ENCODE measurements around the gene RHOA. TPM values are rescaled to one million over a fixed set of nuclear protein-coding genes. Genes with fewer than 3 reads are reported as not detected.
"Not testable (repeated sequence)": the region's sequence is repeated elsewhere in the genome, so short reads cannot be mapped to it uniquely, and the experiment has no call there.

RHOA gene
- total RNA-seq, 1 experiment from 2014 or later, result 199 TPM

DNA sequence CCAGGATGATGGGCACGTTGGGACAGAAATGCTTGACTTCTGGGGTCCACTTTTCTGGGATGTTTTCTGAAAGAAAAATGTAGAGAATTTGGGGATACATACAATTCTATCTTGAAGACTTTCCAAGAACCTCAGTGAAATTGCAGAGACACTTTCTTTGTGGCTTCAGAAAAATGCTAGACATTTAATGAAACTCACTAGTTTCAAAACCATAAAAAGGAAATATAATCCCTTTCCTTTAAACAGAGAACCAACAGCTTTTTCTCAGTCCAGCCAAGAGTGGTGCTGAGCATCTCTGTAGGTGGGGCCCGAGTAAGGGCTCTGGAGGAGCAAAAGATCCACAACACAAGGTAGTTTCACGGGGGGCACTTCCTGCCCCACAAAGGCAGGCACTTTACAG is 49.2 kb downstream of the RHOA start:
- DNase-seq (ENCODE audit: low spot score), result no peak

DNA sequence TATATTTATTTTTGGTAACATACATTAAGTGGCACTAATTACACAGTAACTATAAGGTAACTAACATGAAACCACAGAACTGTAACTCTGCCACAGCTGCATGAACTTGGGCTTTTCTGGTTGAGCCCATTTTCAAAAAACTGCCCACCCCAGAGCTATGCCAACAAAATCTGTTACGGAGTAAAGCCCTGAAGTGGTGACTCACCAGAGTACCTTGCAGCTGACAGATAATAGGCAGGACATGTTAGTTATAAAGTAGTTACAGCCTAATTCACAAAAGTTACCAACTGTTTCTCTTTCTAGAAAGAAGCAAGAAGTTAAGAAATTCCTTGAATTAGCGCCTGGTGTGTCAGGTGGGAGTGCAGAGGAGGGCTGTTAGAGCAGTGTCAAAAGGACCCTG is 52.2 kb downstream of the RHOA start:
- DNase-seq (ENCODE audit: low spot score), result no peak

GRCh38 chr3:49358884-49359225 is 52.9 kb downstream of the RHOA start:
- DNase-seq (ENCODE audit: low spot score), result no peak

DNA sequence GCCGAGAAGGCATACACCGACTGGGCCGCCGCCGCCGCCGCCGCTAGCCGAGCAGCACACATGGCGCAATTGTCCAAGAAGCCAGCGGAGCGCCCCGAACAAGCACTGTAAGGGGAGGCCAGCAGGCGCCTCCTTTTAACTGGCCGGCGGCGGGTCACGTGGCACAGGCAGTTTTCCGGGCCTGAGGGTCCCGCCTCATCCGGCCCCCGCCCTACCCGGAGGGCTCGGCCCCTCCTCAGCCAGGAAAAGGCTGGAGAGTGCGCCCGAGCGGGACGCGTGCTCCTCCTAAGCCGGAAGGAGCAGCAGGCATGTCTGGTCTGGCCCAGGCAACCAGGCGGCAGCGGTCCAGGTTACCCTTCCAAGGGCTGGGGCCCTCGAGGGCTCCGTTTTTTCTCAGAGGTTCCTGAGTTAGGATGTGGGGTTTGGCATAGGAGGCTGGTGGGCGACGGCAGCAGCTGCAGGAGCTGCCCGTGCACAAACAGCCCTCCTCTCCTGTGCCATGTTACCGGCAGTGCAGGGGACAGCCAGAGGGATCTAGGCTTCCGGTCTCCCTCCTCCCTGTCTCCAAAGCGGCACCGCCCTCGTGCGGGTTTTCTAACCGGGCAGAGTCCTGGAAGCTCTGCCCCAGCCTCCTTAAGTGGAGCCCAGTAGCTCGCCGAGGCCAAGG is 53.4 kb downstream of the RHOA start, which contains the start of gene GPX1:
Gene GPX1, minus strand, starts transcription at position 137 of the 667 bp plus-strand sequence. Its CDS starts 75 bp downstream, at position 62.
- peak; percentile 92 for DNase-seq (ENCODE audit: low spot score)

DNA sequence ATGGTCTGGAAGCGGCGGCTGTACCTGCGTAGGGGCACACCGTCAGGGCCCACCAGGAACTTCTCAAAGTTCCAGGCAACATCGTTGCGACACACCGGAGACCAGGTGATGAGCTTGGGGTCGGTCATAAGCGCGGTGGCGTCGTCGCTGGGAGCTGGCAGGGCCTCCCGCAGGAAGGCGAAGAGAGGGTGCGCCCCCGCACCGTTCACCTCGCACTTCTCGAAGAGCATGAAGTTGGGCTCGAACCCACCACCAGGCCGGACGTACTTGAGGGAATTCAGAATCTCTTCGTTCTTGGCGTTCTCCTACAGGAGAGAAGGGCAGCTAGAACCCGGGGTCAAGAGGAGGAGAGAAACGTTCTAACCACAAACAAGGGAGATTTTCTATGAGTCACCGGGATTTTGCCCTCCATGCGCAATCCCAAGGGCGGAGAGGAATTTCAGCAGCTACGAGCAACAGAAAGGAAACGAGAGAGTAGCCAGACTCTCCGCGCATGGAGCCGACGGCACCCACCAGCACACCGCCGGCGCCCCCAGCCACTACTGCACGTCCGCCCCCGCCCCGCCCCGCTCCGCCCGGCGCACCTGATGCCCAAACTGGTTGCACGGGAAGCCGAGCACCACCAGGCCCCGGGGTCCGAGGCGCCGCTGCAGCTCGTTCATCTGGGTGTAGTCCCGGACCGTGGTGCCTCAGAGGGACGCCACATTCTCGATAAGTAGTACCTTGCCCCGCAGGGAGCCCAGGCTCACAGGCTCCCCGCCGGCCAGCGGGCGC is 54.1 kb downstream of the RHOA start:
- DNase-seq (ENCODE audit: low spot score), result peak; percentile 58

- not testable (repeated sequence) for DNase-seq (ENCODE audit: low spot score)
Observed at GRCh38 chr3:49357095-49357442, 54.7 kb downstream of the RHOA start.

- no peak for DNase-seq (ENCODE audit: low spot score)
Observed at GRCh38 chr3:49352890-49353421, 58.8 kb downstream of the RHOA start.

- DNase-seq (ENCODE audit: low spot score), result no peak
Observed at GRCh38 chr3:49352281-49352680, 59.5 kb downstream of the RHOA start.

GRCh38 chr3:49351521-49352011 is 60.2 kb downstream of the RHOA start:
- peak; percentile 36 for DNase-seq (ENCODE audit: low spot score)

- DNase-seq (ENCODE audit: low spot score), result no peak
Observed at GRCh38 chr3:49349348-49350114, 62.2 kb downstream of the RHOA start.

- not testable (repeated sequence) for DNase-seq (ENCODE audit: low spot score)
Observed at GRCh38 chr3:49348361-49348760, 63.4 kb downstream of the RHOA start.

GRCh38 chr3:49346797-49347251 is 65.0 kb downstream of the RHOA start:
- DNase-seq (ENCODE audit: low spot score), result no peak

GRCh38 chr3:49343163-49343562 is 68.6 kb downstream of the RHOA start:
- DNase-seq (ENCODE audit: low spot score), result no peak

DNA sequence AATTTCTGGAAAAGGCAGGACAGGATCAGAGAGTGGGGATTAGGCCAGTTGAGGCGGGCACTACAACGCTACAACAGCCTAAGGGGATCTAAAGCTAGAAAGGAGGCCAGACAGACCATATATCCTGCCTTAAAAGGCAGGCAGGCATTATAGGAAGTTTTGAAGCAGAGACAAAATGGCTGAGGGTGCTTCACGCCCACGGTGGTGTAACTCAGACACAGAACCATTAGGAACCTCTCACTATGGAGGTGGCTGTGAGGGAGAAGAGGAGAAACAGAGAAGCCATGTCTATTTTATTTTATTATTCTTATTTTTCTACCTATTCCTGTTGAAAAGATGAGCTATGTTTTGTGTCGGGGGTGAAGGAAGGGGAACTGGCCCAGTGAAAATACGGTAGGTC is 69.8 kb downstream of the RHOA start:
- no peak for DNase-seq (ENCODE audit: low spot score)

GRCh38 chr3:49339941-49340800 is 71.6 kb downstream of the RHOA start, which contains the start of gene USP4:
Gene USP4, minus strand, starts transcription at chr3:49340053. Its CDS starts 29 bp downstream, at chr3:49340024.
- DNase-seq (ENCODE audit: low spot score), result peak; percentile 87

- no peak for DNase-seq (ENCODE audit: low spot score)
Observed at GRCh38 chr3:49339581-49339940, 72.2 kb downstream of the RHOA start.

DNA sequence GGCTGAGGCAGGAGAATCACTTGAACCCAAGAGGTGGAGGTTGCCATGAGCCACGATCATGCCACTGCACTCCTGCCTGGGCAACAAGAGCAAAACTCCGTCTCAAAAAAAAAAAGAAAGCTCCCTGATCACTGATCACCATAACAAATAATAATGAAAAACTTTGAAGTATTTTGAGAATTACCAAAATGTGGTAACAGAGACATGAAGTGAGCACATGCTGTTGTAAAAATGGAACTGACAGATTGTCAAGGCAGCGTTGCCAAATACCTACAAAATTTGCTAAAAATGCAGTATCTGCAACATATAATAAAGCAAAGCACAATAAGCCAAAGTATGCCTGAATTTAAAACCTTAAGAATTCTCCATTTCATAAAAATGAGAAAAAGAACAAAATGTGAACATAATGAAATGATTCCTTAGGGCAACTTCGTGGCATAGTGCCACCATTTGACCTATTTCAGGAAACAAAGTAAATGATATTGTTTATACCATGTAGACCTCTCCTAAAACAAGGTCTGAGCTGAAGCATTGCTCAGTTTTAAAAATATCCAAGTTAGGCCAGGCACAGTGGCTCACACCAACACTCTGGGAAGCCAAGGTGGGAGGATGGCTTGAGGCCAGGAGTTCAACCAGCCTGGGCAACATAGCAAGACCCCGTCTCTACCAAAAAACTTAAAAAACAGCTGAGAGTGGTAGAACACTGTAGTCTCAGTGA is 77.7 kb downstream of the RHOA start:
- DNase-seq (ENCODE audit: low spot score), result no peak

- no peak for DNase-seq (ENCODE audit: low spot score)
Observed at GRCh38 chr3:49333091-49333490, 78.7 kb downstream of the RHOA start.

DNA sequence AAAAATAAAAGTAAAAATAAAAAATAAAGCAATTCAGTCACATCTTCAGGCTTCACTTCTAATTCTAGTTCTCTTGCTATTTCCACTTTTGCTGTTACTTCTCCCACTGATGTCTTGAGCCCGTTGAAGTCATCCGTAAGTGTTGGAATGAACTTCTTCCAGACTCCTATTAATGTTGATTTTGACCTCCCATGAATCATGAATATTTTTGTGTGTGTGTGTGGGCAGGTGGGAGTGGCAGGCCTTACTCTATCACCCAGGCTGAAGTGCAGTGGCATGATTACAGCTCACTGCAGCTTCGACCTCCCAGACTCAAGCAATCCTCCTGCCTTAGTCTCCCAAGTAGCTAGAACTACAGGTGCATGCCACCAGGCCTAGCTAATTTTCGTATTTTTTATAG is 82.6 kb downstream of the RHOA start:
- no peak for DNase-seq (ENCODE audit: low spot score)

GRCh38 chr3:49328350-49328749 is 83.4 kb downstream of the RHOA start:
- not testable (repeated sequence) for DNase-seq (ENCODE audit: low spot score)
